Mesothelial cell of epicardium (in vitro differentiated cells): ENCODE results near the gene RRM2. TPM values are rescaled to one million over a fixed set of nuclear protein-coding genes. Genes with fewer than 3 reads are reported as not detected.

Experiments used
- DNase-seq, 2 experiments: peaks; one replicate each; pipeline ENCODE4 v3.0.0; 2021; ENCODE audit warnings: low spot score in 2 of 2; ENCODE audit not compliant: unreplicated experiment in 2 of 2
- H3K27ac Mint-ChIP-seq: 2 replicates; pipeline ENCODE4 v1.8.0; 2021; ENCODE audit warnings: mixed read lengths
- H3K27me3 Mint-ChIP-seq: 2 replicates; pipeline ENCODE4 v1.8.0; 2021; ENCODE audit warnings: low read depth, mixed read lengths
- H3K36me3 Mint-ChIP-seq: 2 replicates; pipeline ENCODE4 v1.8.0; 2021; ENCODE audit warnings: mixed read lengths
- H3K4me1 Mint-ChIP-seq: 2 replicates; pipeline ENCODE4 v1.8.0; 2021; ENCODE audit warnings: mixed read lengths
- H3K4me3 Mint-ChIP-seq: 2 replicates; pipeline ENCODE4 v1.8.0; 2021; ENCODE audit warnings: mild to moderate bottlenecking, moderate library complexity, mixed read lengths
- H3K9me3 Mint-ChIP-seq: 2 replicates; pipeline ENCODE4 v1.8.0; 2021; ENCODE audit warnings: mixed read lengths
- total RNA-seq: library from RNA; stranded (reverse); gene quantifications from 3 replicates; pipeline ENCODE4 v1.2.1, GENCODE V29; 2021
- TF ChIP-seq, protein P1 (sequence below): fragments of 200-600 bp; sonication (generic); IDR thresholded peaks from one replicate; pipeline ENCODE4 v1.5.0; 2021; ENCODE audit warnings: antibody characterized with exemption; ENCODE audit not compliant: unreplicated experiment

The RRM2 gene
- total RNA-seq, 1 donor from 2014 or later: 30.8 TPM

DNA sequence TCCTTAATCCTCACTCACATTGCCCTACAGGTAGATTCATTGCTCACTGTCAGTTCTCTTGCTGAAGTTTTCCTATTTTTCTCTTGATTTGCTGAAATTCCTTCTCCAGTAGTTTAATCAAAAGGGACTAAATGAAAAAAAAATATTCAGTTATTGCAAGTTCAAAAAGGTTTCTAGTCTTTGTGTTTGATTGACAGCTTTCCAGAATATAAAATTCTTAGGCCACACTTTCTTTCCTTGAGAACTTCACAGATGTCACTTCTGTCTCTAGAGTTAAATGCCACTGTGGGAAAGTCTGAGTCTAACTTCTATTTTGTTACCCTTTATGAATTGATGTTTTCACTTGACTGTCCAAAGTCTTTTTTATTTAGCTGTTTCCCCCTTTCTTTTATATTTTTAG, 25.7 kb downstream of the RRM2 start:
- no peak for DNase-seq
- no peak overlapping the region for H3K4me3 Mint-ChIP-seq
- no peaks in the 10 kb centered on the region for H3K27me3 Mint-ChIP-seq
- H3K4me1 Mint-ChIP-seq: peaks cover 8% of the 10 kb centered on the region
- TF ChIP-seq, protein P1, sequence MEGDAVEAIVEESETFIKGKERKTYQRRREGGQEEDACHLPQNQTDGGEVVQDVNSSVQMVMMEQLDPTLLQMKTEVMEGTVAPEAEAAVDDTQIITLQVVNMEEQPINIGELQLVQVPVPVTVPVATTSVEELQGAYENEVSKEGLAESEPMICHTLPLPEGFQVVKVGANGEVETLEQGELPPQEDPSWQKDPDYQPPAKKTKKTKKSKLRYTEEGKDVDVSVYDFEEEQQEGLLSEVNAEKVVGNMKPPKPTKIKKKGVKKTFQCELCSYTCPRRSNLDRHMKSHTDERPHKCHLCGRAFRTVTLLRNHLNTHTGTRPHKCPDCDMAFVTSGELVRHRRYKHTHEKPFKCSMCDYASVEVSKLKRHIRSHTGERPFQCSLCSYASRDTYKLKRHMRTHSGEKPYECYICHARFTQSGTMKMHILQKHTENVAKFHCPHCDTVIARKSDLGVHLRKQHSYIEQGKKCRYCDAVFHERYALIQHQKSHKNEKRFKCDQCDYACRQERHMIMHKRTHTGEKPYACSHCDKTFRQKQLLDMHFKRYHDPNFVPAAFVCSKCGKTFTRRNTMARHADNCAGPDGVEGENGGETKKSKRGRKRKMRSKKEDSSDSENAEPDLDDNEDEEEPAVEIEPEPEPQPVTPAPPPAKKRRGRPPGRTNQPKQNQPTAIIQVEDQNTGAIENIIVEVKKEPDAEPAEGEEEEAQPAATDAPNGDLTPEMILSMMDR: no peak
- H3K9me3 Mint-ChIP-seq: peaks cover 9% of the 10 kb centered on the region
- no peak overlapping the region for H3K27ac Mint-ChIP-seq
- peaks cover 8% of the 10 kb centered on the region for H3K36me3 Mint-ChIP-seq

GRCh38 chr2:10149635-10150034, 27.1 kb downstream of the RRM2 start:
- DNase-seq: no peak
- H3K36me3 Mint-ChIP-seq: peaks cover 8% of the 10 kb centered on the region
- H3K27ac Mint-ChIP-seq: no peak overlapping the region
- no peak overlapping the region for H3K4me3 Mint-ChIP-seq
- peaks cover 5% of the 10 kb centered on the region for H3K4me1 Mint-ChIP-seq
- no peaks in the 10 kb centered on the region for H3K27me3 Mint-ChIP-seq
- H3K9me3 Mint-ChIP-seq: peaks cover 9% of the 10 kb centered on the region
- TF ChIP-seq, protein P1: no peak

DNA sequence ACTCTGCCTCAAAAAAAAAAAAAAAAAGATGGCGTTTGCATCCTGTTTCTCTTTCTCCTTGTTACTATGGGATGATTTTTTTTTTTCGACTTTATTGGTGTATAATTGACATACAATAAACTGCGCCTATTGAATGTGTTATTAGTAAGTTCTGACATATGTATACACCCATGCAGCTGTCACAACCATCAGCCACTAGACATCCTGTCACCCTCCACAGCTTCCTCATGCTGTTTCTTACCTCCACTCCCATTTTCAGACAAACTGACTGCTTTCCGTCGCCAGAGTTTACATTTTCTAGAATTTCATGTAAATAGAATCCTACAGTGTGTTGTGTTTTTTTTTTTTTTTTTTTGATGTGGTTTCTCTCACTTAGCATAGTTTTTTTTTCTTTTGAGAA, 27.9 kb downstream of the RRM2 start:
- peaks cover 9% of the 10 kb centered on the region for H3K9me3 Mint-ChIP-seq
- no peak overlapping the region for H3K4me3 Mint-ChIP-seq
- peaks cover 8% of the 10 kb centered on the region for H3K36me3 Mint-ChIP-seq
- H3K4me1 Mint-ChIP-seq: no peaks in the 10 kb centered on the region
- DNase-seq: no peak
- TF ChIP-seq, protein P1: no peak
- no peak overlapping the region for H3K27ac Mint-ChIP-seq
- H3K27me3 Mint-ChIP-seq: no peaks in the 10 kb centered on the region

DNA sequence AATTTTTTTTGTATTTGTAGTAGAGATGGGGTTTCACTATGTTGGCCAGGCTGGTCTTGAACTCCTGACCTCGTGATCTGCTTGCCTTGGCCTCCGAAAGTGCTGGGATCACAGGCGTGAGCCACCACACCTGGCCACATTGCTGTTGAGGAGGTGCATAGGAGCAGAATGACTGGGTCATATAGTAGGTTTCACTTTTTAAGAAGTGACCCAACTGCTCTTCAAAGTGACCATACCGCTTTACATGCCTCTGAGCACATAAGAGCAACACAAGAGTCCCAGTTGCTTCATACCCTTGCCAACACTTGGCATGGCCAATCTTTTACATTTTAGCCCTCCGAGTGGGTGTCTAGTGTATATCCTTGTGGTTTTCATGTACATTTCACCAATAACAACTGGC, 28.9 kb downstream of the RRM2 start:
- no peaks in the 10 kb centered on the region for H3K27me3 Mint-ChIP-seq
- no peaks in the 10 kb centered on the region for H3K4me1 Mint-ChIP-seq

GRCh38 chr2:10157293-10157692, 34.8 kb downstream of the RRM2 start:
- no peak overlapping the region for H3K4me3 Mint-ChIP-seq
- no peaks in the 10 kb centered on the region for H3K9me3 Mint-ChIP-seq
- peaks cover 8% of the 10 kb centered on the region for H3K4me1 Mint-ChIP-seq
- H3K27ac Mint-ChIP-seq: no peak overlapping the region
- TF ChIP-seq, protein P1: no peak
- DNase-seq: no peak
- no peaks in the 10 kb centered on the region for H3K36me3 Mint-ChIP-seq
- H3K27me3 Mint-ChIP-seq: no peaks in the 10 kb centered on the region

More for the DNA sequence above, 28.9 kb downstream of the RRM2 start:
- TF ChIP-seq, protein P1: no peak
- H3K4me3 Mint-ChIP-seq: no peak overlapping the region
- H3K9me3 Mint-ChIP-seq: peaks cover 9% of the 10 kb centered on the region
- peaks cover 8% of the 10 kb centered on the region for H3K36me3 Mint-ChIP-seq
- DNase-seq: no peak
- no peak overlapping the region for H3K27ac Mint-ChIP-seq

GRCh38 chr2:10158681-10159080, 36.1 kb downstream of the RRM2 start:
- Mint-ChIP-seq H3K36me3 (no peaks in the 10 kb centered on the region), H3K27me3 (no peaks in the 10 kb centered on the region), H3K4me1 (peaks cover 14% of the 10 kb centered on the region), H3K27ac (no peak overlapping the region), H3K4me3 (no peak overlapping the region), H3K9me3 (no peaks in the 10 kb centered on the region)
- TF ChIP-seq, protein P1: no peak
- no peak for DNase-seq
